PFSK-1 (cell line): ENCODE results near the gene FER. TPM values are rescaled to one million over a fixed set of nuclear protein-coding genes. Genes with fewer than 3 reads are reported as not detected.

Source experiments
- FOXP2 ChIP-seq: optimal IDR thresholded peaks from 2 replicates; pipeline ENCODE3; 2011; ENCODE audit warnings: borderline replicate concordance, control low read depth, inconsistent platforms; ENCODE audit not compliant: insufficient read depth; ENCODE audit errors: extremely low read length, extremely low read depth
- POLR2AphosphoS5 ChIP-seq: IDR thresholded peaks from 2 replicates; pipeline ENCODE4 v1.6.1; 2012; ENCODE audit warnings: low read depth, mild to moderate bottlenecking, control low read depth, low read length, moderate library complexity
- REST ChIP-seq, 2 experiments: IDR thresholded peaks; 2 replicates each; pipeline versions ENCODE4 v1.6.1 to v1.8.0; 2011 to 2012; ENCODE audit warnings: low read depth in 2 of 2, low read length in 2 of 2, control low read depth in 1 of 2, inconsistent platforms in 1 of 2, mild to moderate bottlenecking in 1 of 2, moderate library complexity in 1 of 2; ENCODE audit not compliant: insufficient read depth in 1 of 2
- SIN3A ChIP-seq: IDR thresholded peaks from 2 replicates; pipeline ENCODE4 v1.6.1; 2012; ENCODE audit warnings: mild to moderate bottlenecking, low read length, moderate library complexity, borderline replicate concordance; ENCODE audit not compliant: insufficient read depth
- TAF1 ChIP-seq: IDR thresholded peaks from 2 replicates; pipeline ENCODE4 v1.6.1; 2012; ENCODE audit warnings: low read length, control low read depth, borderline replicate concordance; ENCODE audit not compliant: insufficient read depth
- polyA plus RNA-seq: library from polyadenylated mRNA; unstranded; fragments of >200 nt; gene quantifications from one replicate; pipeline ENCODE4 v1.2.1, GENCODE V29; 2012; ENCODE audit warnings: low read depth, missing spikeins; ENCODE audit not compliant: insufficient read length

The FER gene
- 8.2 TPM for polyA plus RNA-seq

GRCh38 chr5:108747774-108748400, at the start of gene FER:
TSS of gene FER (plus strand) at chr5:108747897. CDS start at chr5:108798183, 50,286 bp downstream.
- no peak for TF ChIP-seq REST (IDR thresholded peaks at IDR 0.05; ENCODE audit: insufficient read depth in 1 of 2, low read depth in 2 of 2, low read length in 2 of 2)
- TF ChIP-seq SIN3A: no peak; the same call in 1 of the 2 replicates
- TF ChIP-seq TAF1: no peak
- no peak for TF ChIP-seq FOXP2
- no peak; the same call in 1 of the 2 replicates for TF ChIP-seq POLR2AphosphoS5

- TF ChIP-seq FOXP2 (no peak), REST (IDR thresholded peaks at IDR 0.05; ENCODE audit: insufficient read depth in 1 of 2, low read depth in 2 of 2, low read length in 2 of 2) (no peak), SIN3A (no peak), TAF1 (no peak), POLR2AphosphoS5 (no peak)
Observed at GRCh38 chr5:108700930-108701329, 46.8 kb upstream of the FER start.

GRCh38 chr5:108702546-108702945, 45.2 kb upstream of the FER start:
- TF ChIP-seq TAF1: no peak
- no peak for TF ChIP-seq SIN3A
- TF ChIP-seq POLR2AphosphoS5: no peak
- TF ChIP-seq FOXP2: no peak
- TF ChIP-seq REST (IDR thresholded peaks at IDR 0.05; ENCODE audit: insufficient read depth in 1 of 2, low read depth in 2 of 2, low read length in 2 of 2): no peak

- TF ChIP-seq FOXP2 (no peak), POLR2AphosphoS5 (no peak), SIN3A (no peak), TAF1 (no peak), REST (IDR thresholded peaks at IDR 0.05; ENCODE audit: insufficient read depth in 1 of 2, low read depth in 2 of 2, low read length in 2 of 2) (no peak)
Observed at GRCh38 chr5:108703313-108703712, 44.4 kb upstream of the FER start.
